ENCODE measurements around the gene CFAP299.

DNA sequence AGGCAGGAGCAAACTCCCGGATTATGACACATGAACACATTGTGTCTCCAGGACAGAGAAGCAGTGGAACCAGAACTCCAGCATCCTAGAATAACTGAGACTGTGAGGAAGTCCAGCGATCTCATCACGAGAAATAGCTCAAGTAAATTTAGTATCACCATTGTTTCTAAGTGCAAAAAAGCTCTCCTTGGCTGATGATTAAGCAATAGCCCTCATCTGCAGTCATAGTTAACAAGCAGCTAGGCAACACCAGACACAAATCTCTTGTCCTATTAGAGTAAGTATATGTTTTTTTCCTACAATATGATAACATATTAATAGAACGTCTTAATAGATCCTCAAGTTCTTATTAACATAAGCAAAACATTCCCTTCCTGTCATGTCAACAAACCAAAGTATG lies 2.4 kb upstream of the CFAP299 start:
- no peak for TF ChIP-seq POLR2A (IDR thresholded peaks at IDR 0.05; ENCODE audit: low read length)
- TF ChIP-seq GATA1 (IDR thresholded peaks at IDR 0.05; ENCODE audit: low read depth, low read length), result no peak
